NCI-H524 treated with DMSO at 0.1 percent for 48 hours (cell line): ENCODE results near the gene TEKT2.

Experiments used
- DNase-seq: peaks from one replicate; lab custom pipeline; 2025; lab: John Stamatoyannopoulos, UW

The TEKT2 gene

DNA sequence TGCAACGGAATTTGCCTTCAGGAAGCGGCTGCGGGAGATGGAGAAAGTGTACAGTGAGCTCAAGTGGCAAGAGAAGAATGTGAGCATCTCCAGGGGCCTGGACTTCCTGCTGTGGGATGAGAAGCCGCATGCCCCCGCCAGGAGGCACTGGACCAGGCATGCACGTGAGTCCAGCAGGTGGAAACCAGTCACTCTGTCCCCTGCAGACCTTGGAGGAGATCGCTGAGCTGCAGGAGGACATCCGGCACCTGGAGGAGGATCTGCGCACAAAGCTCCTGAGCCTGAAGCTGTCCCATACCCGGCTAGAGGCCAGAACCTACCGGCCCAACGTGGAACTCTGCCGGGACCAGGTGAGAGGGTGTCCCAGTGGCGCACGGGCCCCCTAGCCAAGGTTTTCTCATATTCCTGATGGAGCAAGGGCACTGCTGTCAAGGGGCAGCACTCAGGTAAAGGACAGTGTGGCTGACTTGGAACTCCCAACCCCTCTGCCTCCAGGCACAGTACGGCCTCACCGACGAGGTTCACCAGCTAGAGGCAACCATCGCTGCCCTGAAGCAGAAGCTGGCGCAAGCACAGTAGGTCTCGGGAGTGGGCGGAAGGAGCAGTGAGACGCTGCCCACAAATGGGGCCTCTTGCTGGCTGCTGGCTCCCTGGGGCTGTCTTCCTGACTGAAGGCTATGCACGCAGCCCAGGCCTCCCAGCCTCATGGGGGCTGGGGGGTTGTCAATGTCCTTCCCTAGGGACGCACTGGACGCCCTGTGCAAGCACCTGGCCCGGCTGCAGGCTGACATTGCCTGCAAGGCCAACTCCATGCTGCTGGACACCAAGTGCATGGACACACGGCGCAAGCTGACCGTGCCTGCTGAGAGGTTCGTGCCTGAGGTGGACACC lies 3.6 kb downstream of the TEKT2 start:
- DNase-seq: no peak

GRCh38 chr1:36088265-36088576 lies 4.3 kb downstream of the TEKT2 start:
- no peak for DNase-seq

DNA sequence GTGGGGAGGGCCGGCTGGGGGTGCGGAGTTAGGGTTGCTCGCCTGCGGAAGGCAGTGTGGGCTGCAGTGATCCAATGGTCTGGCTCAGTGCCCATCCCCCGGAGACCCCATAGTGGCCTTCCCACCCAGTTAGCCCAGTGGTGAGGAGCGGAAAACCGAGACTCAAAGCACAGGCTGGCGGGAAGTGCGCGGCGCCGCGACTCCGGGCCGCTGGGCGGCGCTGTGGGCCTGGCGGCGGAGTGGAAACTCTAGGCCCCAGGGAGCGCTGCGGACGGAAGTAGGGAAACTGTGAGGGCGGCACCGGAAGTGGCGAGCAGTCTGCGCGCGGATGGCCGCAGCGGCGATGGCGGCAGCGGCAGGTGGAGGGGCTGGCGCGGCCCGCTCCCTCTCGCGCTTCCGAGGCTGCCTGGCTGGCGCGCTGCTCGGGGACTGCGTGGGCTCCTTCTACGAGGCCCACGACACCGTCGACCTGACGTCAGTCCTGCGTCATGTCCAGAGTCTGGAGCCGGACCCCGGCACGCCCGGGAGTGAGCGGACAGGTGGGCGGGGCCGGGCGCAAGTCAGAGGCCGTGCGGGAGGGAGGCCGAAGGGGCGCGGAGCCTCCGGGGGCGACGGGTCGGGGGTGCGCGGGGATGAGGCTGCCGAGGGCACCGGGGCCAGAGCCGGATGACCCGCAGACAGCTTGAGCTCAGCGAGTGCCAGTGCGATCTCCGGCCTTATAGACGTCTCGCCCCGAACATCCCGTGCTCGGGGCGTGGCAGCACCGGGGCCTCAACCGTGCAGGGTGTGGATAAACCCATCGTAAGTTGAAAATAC lies 4.9 kb downstream of the TEKT2 start, which contains the start of gene ADPRS:
Gene ADPRS, plus strand, starts transcription at position 316 of the 816 bp plus-strand sequence. Its CDS starts 13 bp downstream, at position 329.
- peak; percentile 21 for DNase-seq

DNA sequence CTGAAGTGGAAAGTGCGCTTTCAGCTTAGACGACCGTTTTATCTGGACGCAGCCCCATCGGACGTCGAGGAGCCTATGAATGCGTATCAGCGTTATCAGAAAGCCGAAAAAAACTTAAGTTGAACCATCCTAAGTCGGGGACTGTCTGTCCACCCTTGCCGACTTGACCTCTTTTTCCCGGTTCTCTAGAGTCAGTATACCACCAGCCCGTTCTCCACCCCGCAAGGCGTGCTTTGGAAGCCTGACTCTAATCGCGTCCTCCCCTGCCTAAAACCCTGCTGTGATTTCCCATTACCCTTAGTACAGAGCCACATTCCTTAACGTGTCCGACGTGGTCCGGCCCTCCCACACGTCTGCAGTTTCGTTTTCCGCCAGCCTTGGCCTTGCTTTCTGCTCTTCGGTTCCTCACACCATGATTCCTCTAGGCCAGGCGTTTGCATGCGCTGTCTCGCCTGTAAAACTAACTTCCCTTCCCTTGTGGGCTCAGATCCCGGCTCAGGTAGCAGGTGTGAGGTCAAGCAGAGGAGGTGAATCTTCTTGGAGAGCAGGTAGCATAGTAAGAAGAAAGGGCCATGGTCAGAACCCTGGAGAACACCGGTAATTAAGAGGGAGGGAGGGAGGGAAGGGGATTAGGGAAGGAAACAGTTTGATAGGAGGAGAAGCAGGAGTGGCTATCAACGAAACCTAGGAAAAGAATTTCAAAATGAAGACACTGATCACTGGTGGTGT lies 5.7 kb downstream of the TEKT2 start:
- DNase-seq: no peak

GRCh38 chr1:36091141-36091540 lies 7.2 kb downstream of the TEKT2 start:
- no peak for DNase-seq

GRCh38 chr1:36091698-36092097 lies 7.8 kb downstream of the TEKT2 start:
- no peak for DNase-seq

- DNase-seq: no peak
Observed at GRCh38 chr1:36092166-36092797, 8.4 kb downstream of the TEKT2 start.

DNA sequence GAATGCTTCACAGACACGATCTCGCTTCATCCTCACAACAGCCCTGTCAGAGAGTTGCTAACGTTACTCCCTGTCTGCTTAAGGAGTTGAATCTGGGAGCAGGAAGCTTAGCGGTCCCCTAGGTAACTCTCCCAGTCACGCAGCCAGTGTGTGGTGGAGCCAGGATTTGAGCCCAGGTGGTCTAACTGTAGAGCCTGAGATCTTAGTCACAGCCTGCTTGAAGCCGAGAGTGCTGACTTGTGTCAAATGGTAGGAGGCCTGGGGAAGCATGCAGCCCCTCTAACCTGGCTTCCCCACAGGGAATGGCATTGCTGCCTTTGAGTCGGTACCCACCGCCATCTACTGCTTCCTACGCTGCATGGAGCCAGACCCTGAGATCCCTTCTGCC lies 8.9 kb downstream of the TEKT2 start:
- DNase-seq: no peak

DNA sequence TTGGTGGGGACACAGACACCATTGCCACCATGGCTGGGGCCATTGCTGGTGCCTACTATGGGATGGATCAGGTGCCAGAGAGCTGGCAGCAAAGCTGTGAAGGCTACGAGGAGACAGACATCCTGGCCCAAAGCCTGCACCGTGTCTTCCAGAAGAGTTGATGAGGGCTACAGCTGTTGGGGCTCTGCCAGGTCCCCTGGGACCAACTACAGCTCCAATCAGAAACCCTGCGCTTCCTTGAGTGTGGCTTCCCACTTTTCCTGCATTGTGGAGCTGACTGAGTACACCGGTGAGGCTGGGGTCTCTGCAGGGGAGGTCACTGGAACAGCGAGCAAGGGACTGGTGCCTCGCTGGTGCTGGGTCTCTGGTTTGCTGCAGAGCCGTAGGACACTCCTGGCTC lies 9.3 kb downstream of the TEKT2 start:
- DNase-seq: no peak

DNA sequence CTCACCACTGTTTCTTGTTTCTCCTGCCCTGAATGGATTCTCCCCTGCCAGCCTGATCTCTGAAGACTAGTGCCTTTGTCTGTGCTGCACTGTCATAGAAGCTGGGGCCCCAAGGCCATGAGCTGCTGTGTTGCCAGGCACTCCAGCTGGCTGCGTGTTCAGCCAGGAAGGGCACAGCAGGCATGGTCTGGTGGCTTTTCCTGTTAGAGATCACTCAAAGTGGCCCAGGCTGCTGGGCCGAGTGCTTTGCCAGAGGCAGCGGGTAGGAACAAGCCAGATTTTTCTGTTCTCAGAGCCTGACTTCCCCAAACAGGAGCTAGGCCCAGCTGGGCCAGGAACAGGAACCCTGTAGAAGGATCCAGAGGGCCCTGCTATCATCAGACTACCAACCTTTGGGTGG lies 10.0 kb downstream of the TEKT2 start:
- DNase-seq: no peak

GRCh38 chr1:36094621-36095061 lies 10.7 kb downstream of the TEKT2 start:
- DNase-seq: no peak

- no peak for DNase-seq
Observed at GRCh38 chr1:36095760-36096405, 12.0 kb downstream of the TEKT2 start.

GRCh38 chr1:36096500-36097432 lies 12.9 kb downstream of the TEKT2 start:
- peak; percentile 42 for DNase-seq

- no peak for DNase-seq
Observed at GRCh38 chr1:36097693-36098585, 14.0 kb downstream of the TEKT2 start.

DNA sequence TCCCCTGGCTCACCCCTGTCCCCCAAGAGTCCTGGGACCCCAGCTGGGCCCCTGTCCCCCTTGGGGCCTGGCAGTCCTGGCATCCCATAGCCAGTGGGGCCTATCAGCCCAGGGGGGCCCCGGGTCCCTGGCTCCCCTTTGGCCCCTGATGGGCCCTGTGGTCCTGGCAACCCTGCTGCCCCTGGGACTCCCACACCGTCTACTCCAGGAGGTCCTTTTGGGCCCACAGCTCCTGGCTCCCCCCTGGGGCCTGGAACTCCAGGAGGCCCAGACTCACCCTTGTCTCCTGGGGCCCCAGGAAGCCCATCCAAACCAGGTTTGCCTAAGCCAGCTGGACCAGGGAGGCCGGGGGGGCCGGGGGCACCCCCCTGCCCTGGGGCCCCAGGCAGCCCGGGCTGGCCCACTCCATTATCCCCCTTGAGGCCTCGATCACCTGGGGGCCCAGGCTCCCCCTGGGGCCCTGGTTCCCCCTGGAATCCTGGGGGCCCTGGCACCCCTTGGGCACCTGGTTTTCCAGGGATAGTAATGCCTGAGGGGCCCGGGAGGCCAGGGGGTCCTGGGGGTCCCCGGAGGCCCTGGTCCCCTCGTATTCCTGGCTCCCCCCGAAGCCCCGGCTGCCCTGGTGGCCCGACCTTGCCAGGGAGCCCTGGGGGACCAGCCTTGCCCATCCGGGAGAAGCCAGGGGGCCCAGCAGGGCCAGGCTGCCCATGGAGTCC lies 14.9 kb downstream of the TEKT2 start:
- DNase-seq: no peak

DNA sequence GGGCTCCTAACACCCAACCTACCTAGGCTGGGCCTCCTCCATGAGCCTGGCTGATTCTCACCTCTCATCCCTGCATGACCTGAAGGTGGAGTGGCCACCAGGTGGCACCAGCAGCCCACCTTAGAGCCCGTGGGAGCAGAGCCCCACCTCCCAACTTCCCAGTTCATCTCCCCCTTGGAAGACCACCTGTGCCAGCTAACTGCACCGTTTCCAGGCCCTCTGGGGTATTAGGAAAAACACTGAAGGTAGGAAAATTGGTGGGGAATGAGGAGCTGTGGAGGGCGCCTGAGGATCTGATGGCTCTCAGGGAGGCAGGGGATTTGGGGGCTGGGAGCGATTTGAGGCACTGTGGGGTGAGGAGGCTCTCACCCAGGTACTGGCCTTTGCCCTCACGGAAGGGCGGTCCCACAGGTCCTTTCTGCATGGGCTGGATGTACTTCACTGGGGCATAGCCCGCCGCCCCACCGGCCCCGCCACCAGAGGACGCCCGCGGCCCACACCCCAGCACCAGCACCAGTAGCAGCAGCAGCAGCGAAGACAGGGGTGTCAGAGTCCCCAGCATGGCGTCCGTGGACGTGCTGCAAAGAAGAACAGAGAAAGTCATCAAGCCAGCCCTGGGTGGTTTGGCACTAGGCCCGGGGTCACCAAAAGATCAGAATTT lies 15.9 kb downstream of the TEKT2 start:
- DNase-seq: no peak

DNA sequence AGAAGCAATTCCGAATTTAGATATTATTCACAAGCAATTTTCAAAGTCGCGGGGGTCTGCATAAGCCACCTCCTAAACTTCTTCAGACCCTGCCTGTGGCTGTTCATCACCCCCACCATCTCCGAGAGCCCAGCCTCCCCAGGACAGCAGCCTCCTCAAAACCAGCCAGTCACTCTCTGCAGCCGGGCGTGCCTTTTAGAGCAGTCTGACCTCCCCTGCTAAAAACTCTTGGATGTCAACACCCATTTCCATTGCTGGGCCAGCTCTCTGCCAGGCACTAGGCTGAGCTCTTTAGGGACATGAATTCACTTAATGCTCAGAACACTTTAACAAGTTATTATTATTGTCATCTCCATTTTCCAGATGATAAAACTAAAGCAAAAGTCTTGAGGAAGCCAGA lies 16.5 kb downstream of the TEKT2 start:
- no peak for DNase-seq

GRCh38 chr1:36101546-36101945 lies 17.7 kb downstream of the TEKT2 start:
- DNase-seq: no peak
